Measurements from ENCODE around the gene KLHL2.
"Not testable (repeated sequence)": the region's sequence is repeated elsewhere in the genome, so short reads cannot be mapped to it uniquely, and the experiment has no call there.

DNA sequence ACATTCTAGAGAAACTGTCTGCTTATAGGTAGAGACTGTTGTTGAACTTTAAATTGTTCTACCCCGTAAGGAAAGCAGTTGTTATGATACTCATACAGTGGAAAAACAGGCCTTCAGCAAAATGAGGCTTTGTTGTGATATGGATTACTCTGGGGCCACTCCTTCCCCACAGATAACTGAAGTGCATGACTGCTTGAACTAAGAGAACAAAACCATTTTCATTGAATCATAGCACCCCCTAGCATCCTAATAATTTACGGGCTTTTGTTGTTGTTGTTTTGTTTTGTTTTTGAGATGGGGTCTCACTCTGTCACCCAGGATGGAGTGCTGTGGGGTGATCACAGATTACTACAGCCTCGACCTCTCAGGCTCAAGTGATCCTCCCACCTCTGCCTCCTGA lies 54.9 kb downstream of the KLHL2 start:
- TF ChIP-seq, protein P1, sequence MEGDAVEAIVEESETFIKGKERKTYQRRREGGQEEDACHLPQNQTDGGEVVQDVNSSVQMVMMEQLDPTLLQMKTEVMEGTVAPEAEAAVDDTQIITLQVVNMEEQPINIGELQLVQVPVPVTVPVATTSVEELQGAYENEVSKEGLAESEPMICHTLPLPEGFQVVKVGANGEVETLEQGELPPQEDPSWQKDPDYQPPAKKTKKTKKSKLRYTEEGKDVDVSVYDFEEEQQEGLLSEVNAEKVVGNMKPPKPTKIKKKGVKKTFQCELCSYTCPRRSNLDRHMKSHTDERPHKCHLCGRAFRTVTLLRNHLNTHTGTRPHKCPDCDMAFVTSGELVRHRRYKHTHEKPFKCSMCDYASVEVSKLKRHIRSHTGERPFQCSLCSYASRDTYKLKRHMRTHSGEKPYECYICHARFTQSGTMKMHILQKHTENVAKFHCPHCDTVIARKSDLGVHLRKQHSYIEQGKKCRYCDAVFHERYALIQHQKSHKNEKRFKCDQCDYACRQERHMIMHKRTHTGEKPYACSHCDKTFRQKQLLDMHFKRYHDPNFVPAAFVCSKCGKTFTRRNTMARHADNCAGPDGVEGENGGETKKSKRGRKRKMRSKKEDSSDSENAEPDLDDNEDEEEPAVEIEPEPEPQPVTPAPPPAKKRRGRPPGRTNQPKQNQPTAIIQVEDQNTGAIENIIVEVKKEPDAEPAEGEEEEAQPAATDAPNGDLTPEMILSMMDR (IDR thresholded peaks at IDR 0.05) = not testable (repeated sequence)
- TF ChIP-seq POLR2A (IDR thresholded peaks at IDR 0.05) = not testable (repeated sequence)
